SU-DHL-6 (cell line): ENCODE measurements around the gene KAZN.

Experiments
- CTCF ChIP-seq: fragments of 200-600 bp; sonication (generic); IDR thresholded peaks from one replicate; pipeline ENCODE4 v1.5.1; 2017; ENCODE audit warnings: antibody characterized with exemption, mild to moderate bottlenecking, low read length, moderate library complexity; ENCODE audit not compliant: insufficient read depth, poor library complexity, severe bottlenecking
- EZH2phosphoT487 ChIP-seq: fragments of 200-600 bp; sonication (generic), shearing (Covaris generic); conservative IDR thresholded peaks from 2 replicates; pipeline ENCODE4 v1.6.1; 2018; ENCODE audit warnings: mild to moderate bottlenecking, antibody characterized with exemption, low read length, moderate library complexity, mixed read lengths

- TF ChIP-seq CTCF (no peak), EZH2phosphoT487 (no peak)
Observed at GRCh38 chr1:14884614-14885175, 286.2 kb downstream of the KAZN start.
